Measurements from ENCODE around the gene SPRED3.

Gene SPRED3

GRCh38 chr19:38375748-38376147 lies 12.7 kb upstream of the SPRED3 start:
- peak overlapping the region; percentile 99 for H3K4me2 ChIP-seq (ENCODE audit: low read depth, low read length, poor library complexity, severe bottlenecking)
- H3K36me3 ChIP-seq (ENCODE audit: insufficient read depth, low read length): peaks cover 13% of the 10 kb centered on the region; the same call in 1 of the 2 replicates
- H3K79me2 ChIP-seq (ENCODE audit: insufficient read depth, low read length): peaks cover 49% of the 10 kb centered on the region
- H3K9me2 ChIP-seq (replicated peaks; ENCODE audit: low read depth, low read length): no peaks in the 10 kb centered on the region
- H3K27me3 ChIP-seq (ENCODE audit: insufficient read depth, low read length, poor library complexity, severe bottlenecking): no peaks in the 10 kb centered on the region
- TF ChIP-seq EZH2phosphoT487 (IDR thresholded peaks at IDR 0.05; ENCODE audit: borderline replicate concordance) (no peak), CTCF (conservative IDR thresholded peaks at IDR 0.05; ENCODE audit: low read length) (no peak)
- H3F3A ChIP-seq (ENCODE audit: low read depth): no peaks in the 10 kb centered on the region
- no peak overlapping the region for H2AFZ ChIP-seq (ENCODE audit: low read length)
- no peaks in the 10 kb centered on the region for H3K9me3 ChIP-seq (ENCODE audit: insufficient read depth, low read depth, low read length)
- H3K9ac ChIP-seq (ENCODE audit: low read depth, low read length, poor library complexity, severe bottlenecking): peak overlapping the region; percentile 83
- peaks cover 20% of the 10 kb centered on the region for H3K4me1 ChIP-seq (ENCODE audit: insufficient read depth, low read length, poor library complexity, severe bottlenecking)
- H3K4me3 ChIP-seq (ENCODE audit: low read length, poor library complexity, severe bottlenecking): peak overlapping the region; percentile 80
- H4K20me1 ChIP-seq (ENCODE audit: insufficient read depth, low read length, poor library complexity, severe bottlenecking): peaks cover 24% of the 10 kb centered on the region

DNA sequence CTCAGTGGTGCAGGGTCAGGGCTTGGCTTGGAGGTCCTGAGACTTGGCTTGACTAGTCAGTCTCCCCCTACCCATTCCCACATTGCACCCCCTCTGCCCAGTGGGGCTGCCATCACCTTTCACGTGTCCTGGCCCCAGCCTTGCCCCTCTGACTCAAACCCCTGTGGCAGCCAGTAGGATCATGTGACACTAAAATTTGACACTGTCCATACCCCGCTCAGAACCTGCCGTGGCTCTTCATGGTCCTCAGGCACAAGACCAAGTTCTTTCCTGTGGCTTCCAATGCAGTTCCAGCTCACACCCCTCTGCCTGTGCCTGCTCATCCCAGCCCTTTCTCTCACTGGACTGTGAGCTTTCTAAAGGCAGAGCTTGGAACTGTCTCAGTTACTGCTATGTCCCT lies 11.9 kb upstream of the SPRED3 start:
- no peaks in the 10 kb centered on the region for H3K9me3 ChIP-seq (ENCODE audit: insufficient read depth, low read depth, low read length)
- H3K4me2 ChIP-seq (ENCODE audit: low read depth, low read length, poor library complexity, severe bottlenecking): peak overlapping the region; percentile 99
- peaks cover 24% of the 10 kb centered on the region for H4K20me1 ChIP-seq (ENCODE audit: insufficient read depth, low read length, poor library complexity, severe bottlenecking)
- peaks cover 49% of the 10 kb centered on the region for H3K79me2 ChIP-seq (ENCODE audit: insufficient read depth, low read length)
- H2AFZ ChIP-seq (ENCODE audit: low read length): no peak overlapping the region
- peak overlapping the region; percentile 83 for H3K9ac ChIP-seq (ENCODE audit: low read depth, low read length, poor library complexity, severe bottlenecking)
- peaks cover 21% of the 10 kb centered on the region; the same call in 1 of the 2 replicates for H3K36me3 ChIP-seq (ENCODE audit: insufficient read depth, low read length)
- H3K9me2 ChIP-seq (replicated peaks; ENCODE audit: low read depth, low read length): no peaks in the 10 kb centered on the region
- H3K4me1 ChIP-seq (ENCODE audit: insufficient read depth, low read length, poor library complexity, severe bottlenecking): peaks cover 20% of the 10 kb centered on the region
- no peak for TF ChIP-seq CTCF (conservative IDR thresholded peaks at IDR 0.05; ENCODE audit: low read length)
- TF ChIP-seq EZH2phosphoT487 (IDR thresholded peaks at IDR 0.05; ENCODE audit: borderline replicate concordance): no peak
- no peaks in the 10 kb centered on the region for H3F3A ChIP-seq (ENCODE audit: low read depth)
- no peaks in the 10 kb centered on the region for H3K27me3 ChIP-seq (ENCODE audit: insufficient read depth, low read length, poor library complexity, severe bottlenecking)
- H3K4me3 ChIP-seq (ENCODE audit: low read length, poor library complexity, severe bottlenecking): peak overlapping the region; percentile 80

DNA sequence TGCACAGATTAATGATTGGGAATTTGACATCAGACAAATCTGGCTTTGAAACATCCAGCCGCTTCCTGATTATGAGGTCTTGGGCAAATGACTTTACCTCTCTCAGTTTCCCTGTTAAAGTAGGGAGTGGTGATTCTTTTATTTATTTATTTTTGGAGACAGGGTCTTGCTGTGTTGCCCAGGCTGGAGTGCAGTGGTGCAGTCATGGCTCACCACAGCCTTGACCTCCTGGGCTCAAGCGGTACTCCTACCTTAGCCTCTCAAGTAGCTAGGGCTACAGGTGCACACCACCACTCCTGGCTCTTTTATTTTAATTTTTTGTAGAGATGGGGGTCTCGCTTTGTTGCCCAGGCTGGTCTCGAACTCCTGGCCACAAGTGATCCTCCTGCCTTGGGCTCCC lies 11.4 kb upstream of the SPRED3 start:
- Histone ChIP-seq H3K4me2 (ENCODE audit: low read depth, low read length, poor library complexity, severe bottlenecking) (peak overlapping the region; percentile 99), H3K9ac (ENCODE audit: low read depth, low read length, poor library complexity, severe bottlenecking) (peak overlapping the region; percentile 83), H3K9me3 (ENCODE audit: insufficient read depth, low read depth, low read length) (no peaks in the 10 kb centered on the region), H3K4me1 (ENCODE audit: insufficient read depth, low read length, poor library complexity, severe bottlenecking) (peaks cover 20% of the 10 kb centered on the region), H3F3A (ENCODE audit: low read depth) (no peaks in the 10 kb centered on the region), H4K20me1 (ENCODE audit: insufficient read depth, low read length, poor library complexity, severe bottlenecking) (peaks cover 24% of the 10 kb centered on the region), H3K36me3 (ENCODE audit: insufficient read depth, low read length) (peaks cover 26% of the 10 kb centered on the region; the same call in 1 of the 2 replicates), H3K27me3 (ENCODE audit: insufficient read depth, low read length, poor library complexity, severe bottlenecking) (no peaks in the 10 kb centered on the region), H3K79me2 (ENCODE audit: insufficient read depth, low read length) (peaks cover 49% of the 10 kb centered on the region), H3K4me3 (ENCODE audit: low read length, poor library complexity, severe bottlenecking) (peak overlapping the region; percentile 80), H2AFZ (ENCODE audit: low read length) (no peak overlapping the region), H3K9me2 (replicated peaks; ENCODE audit: low read depth, low read length) (no peaks in the 10 kb centered on the region)
- TF ChIP-seq CTCF (conservative IDR thresholded peaks at IDR 0.05; ENCODE audit: low read length): no peak
- TF ChIP-seq EZH2phosphoT487 (IDR thresholded peaks at IDR 0.05; ENCODE audit: borderline replicate concordance): no peak
